Fibroblast of villous mesenchyme (primary cell): ENCODE results near the gene MED22. TPM values are rescaled to one million over a fixed set of nuclear protein-coding genes. Genes with fewer than 3 reads are reported as not detected.
"Not testable (repeated sequence)": the region's sequence is repeated elsewhere in the genome, so short reads cannot be mapped to it uniquely, and the experiment has no call there.

Experiments
- DNase-seq: peaks from one replicate; pipeline ENCODE4 v3.0.0-alpha.2; 2010; ENCODE audit warnings: low read depth
- H3K4me3 ChIP-seq: 2 replicates; pipeline ENCODE4 v1.5.1; 2011; ENCODE audit warnings: low read depth, mild to moderate bottlenecking, low read length
- total RNA-seq: library from RNA; depleted of rRNA; stranded (reverse); fragments of >200 nt; gene quantifications from 2 replicates; pipeline ENCODE4 v1.2.3, GENCODE V29; 2012
- TF ChIP-seq, protein P1 (sequence below): IDR thresholded peaks from 2 replicates; pipeline ENCODE4 v1.5.1; 2012; ENCODE audit warnings: low read depth, mild to moderate bottlenecking, low read length; ENCODE audit not compliant: insufficient read depth

Gene MED22
- 11.9 and 12.1 TPM in 2 replicates for total RNA-seq

DNA sequence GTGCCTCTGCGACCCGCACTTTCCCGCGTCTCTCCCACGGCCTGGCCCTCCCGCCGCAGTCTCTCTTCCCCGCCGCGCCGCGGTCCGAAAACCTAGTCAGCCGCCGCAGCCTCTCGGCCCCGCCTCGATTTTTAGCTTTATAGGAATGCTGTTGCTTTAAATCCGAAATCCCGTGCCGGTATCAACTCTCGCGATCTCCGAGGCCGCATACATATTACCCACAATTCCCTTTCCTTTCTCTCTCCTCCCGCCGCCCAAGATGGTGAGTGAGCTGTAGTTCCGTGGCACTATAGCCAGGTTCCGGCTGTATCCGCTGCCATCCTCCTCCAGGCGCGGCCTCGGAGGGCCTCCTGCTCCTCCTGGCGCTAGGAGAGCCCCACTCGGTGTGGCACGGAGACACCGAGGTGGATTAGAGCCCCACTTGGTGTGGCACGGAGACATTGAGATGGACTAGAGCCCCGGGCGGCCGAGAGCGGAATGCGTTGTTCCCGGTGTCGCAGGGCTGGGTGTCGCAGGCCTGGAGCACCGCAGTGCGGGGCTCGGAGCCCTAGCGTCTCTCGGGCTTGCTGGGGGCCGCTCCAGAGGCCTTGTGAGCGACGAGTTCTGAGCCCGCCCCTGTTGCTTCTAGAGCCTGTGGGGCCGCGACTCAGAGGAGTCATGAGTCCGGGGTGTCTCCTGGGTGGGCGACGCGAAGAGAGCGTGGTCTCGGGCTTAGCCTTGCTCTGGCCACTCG is at the start of gene MED22, which contains the start of gene RPL7A:
TSS of gene MED22 (minus strand) at position 147 of the 733 bp plus-strand sequence. CDS start 1,469 bp downstream, outside the sequence.
TSS of gene RPL7A (plus strand) at position 234 of the 733 bp plus-strand sequence. CDS start at position 260, 26 bp downstream.
- TF ChIP-seq, protein P1, sequence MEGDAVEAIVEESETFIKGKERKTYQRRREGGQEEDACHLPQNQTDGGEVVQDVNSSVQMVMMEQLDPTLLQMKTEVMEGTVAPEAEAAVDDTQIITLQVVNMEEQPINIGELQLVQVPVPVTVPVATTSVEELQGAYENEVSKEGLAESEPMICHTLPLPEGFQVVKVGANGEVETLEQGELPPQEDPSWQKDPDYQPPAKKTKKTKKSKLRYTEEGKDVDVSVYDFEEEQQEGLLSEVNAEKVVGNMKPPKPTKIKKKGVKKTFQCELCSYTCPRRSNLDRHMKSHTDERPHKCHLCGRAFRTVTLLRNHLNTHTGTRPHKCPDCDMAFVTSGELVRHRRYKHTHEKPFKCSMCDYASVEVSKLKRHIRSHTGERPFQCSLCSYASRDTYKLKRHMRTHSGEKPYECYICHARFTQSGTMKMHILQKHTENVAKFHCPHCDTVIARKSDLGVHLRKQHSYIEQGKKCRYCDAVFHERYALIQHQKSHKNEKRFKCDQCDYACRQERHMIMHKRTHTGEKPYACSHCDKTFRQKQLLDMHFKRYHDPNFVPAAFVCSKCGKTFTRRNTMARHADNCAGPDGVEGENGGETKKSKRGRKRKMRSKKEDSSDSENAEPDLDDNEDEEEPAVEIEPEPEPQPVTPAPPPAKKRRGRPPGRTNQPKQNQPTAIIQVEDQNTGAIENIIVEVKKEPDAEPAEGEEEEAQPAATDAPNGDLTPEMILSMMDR: no peak
- peak within 1 kb of the TSS; percentile 98 for H3K4me3 ChIP-seq
- DNase-seq: peak; percentile 97

DNA sequence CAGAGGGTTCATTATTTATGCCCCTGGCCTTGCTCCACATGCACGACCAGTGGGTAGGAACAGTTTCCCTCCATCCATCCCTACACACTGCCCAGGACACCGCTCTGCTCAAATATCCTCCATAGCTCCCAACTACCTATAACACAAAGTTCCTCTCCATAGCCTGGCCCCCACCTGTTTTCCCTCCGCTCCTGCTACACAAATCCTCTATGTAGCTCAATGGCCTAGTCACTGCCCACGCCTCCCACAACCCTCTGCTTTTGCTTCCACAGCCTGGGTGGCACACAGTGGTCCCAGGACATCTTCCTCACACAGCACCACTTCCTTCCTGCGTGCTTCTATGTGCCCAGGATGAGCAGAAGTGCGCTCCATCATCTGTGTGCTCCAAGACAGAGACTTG is 49.4 kb upstream of the MED22 start:
- no peak for DNase-seq
- no peak overlapping the region for H3K4me3 ChIP-seq
- TF ChIP-seq, protein P1: no peak

DNA sequence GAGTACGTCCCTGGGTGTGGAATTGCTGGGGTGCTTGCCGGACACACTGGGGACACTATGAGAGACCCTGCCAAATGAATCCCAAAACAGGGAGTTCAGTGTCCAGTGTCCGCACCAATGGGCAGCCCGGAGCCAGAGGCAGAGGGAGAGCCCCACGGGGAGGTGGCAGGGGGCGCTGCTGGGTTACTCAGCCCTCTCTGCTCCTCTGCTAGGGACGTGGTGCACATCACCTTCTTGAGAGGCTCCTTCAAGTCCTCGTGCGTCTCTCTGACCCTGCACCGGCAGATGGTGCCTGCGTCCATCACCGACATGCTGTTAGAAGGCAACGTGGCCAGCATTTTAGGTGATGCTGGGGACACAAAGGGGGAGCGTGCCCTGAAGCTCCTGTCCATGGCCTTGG is 49.0 kb upstream of the MED22 start:
- no peak overlapping the region for H3K4me3 ChIP-seq
- peak; percentile 26 for DNase-seq
- TF ChIP-seq, protein P1: peak; percentile 49

DNA sequence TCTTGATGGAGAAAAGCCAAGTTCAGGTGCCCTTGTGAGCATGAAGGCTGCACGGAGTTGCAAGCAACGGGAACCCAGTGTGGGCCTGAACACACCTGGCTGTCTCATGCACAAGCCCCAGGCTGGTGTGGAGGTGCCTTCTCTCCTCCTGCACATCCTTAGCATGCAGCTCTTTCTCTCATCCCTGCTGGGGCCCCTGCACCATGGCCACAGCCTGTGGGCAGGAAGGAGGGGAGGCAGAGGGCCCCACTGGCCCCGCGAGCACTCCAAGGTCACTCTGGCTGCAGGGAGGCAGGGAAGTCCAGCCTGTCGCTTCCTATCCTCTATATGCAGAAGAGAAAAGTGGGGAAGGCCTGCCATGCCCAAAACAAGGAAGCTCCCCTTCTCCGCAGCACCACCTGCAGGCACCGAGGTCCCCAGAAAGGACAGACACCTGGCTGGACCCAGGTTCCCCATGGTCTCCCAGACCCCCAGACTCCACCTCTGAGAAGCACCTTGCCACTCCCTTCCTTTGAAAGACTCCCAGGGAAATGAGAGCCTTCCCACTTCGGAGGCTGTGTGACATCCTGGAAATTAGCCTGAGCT is 46.8 kb upstream of the MED22 start:
- TF ChIP-seq, protein P1: no peak
- no peak for DNase-seq
- no peak overlapping the region for H3K4me3 ChIP-seq

DNA sequence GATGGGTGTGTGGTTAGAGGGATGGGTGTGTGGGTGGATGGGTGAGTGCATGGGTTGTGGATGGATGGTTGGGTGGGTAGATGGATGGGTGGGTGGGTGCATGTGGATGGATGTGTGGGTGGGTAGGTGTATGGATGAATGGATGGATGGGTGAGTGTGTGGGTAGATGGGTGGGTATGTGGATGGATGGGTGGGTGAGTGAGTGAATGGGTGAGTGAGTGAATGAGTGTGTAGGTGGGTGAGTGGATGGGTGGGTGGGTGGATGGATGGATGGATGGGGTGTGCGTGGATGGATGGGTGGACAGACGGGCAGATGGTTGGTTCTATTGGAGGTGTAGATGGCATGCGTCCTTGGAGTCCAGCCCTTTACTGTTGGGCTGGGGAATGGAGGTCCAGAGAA is 45.5 kb upstream of the MED22 start:
- TF ChIP-seq, protein P1: no peak
- DNase-seq: no peak
- H3K4me3 ChIP-seq: no peak overlapping the region

DNA sequence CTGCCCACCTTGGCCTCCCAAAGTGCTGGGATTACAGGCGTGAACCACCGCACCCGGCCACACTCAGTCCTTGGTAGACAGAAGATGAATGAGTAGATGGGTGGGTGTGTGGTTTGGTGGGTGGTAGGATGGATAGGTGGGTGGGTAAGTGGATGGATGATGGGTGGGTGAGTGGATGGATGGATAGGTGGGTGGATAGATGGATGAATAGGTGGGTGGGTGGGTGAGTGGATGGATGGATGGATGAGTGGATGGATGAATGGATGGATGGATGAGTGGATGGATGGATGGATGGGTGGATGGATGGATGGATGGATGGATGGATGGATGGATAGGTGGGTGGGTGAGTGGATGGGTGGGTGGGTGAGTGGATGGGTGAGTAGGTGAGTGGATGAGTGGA is 44.4 kb upstream of the MED22 start:
- DNase-seq: not testable (repeated sequence)

DNA sequence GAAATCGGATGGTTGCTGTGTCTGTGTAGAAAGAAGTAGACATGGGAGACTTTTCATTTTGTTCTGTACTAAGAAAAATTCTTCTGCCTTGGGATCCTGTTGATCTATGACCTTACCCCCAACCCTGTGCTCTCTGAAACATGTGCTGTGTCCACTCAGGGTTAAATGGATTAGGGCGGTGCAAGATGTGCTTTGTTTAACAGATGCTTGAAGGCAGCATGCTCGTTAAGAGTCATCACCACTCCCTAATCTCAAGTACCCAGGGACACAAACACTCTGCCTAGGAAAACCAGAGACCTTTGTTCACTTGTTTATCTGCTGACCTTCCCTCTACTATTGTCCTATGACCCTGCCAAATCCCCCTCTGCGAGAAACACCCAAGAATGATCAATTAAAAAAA is 43.5 kb upstream of the MED22 start:
- DNase-seq, H3K4me3 ChIP-seq: not testable (repeated sequence)

More for the DNA sequence above, 44.4 kb upstream of the MED22 start:
- not testable (repeated sequence) for H3K4me3 ChIP-seq

DNA sequence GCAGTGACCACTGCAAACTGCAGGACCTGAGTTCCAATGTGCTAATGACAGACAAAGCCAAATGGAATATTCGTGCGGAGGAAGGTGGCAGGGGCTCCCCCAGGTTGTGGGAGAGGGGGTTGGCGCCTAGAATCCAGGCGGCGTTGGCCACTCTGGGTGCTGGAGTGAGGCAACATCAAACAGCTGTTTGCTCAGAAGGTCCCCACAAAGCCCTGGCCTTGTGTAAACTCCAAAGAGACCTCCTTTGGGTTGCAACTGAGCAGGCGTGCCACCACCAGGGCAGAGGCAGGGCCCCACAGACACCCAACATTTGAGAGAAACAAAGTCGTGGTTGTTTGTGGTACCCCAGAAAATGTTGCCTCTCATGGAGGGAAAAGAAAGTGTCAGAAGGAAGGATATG is 42.8 kb upstream of the MED22 start:
- TF ChIP-seq, protein P1: no peak
- H3K4me3 ChIP-seq: no peak overlapping the region
- DNase-seq: no peak
